ENCODE results near the gene ZW10.
"Not testable (repeated sequence)": the region's sequence is repeated elsewhere in the genome, so short reads cannot be mapped to it uniquely, and the experiment has no call there.

ZW10 gene

GRCh38 chr11:113773416-113774173 is at the start of gene ZW10:
ZW10 (minus strand) TSS chr11:113773692; CDS start chr11:113773666, 26 bp downstream.
- peak; percentile 63 to 83 (median 78) for DNase-seq (ENCODE audit: low read depth in 3 of 3, low spot score in 1 of 3)

DNA sequence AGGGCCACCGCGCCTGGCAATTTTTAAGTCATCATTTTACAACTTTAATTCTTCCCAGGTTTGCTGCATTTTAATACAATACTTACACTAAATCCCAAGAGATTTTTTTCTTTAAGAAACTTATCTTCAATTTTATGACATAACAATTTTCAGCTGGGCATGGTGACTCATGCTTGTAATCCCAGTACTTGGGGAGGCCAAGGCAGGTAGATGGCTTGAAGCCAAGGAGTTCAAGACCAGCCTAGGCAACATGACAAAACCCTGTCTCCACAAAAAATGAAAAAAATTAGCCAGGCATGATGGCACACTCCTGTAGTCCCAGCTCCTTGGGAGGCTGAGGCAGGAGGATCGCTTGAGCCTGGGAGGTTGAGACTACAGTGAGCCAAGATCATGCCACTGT is 44.9 kb upstream of the ZW10 start:
- no peak for DNase-seq (ENCODE audit: low read depth in 3 of 3, low spot score in 1 of 3)

GRCh38 chr11:113817626-113818025 is 44.1 kb upstream of the ZW10 start:
- no peak for DNase-seq (ENCODE audit: low read depth in 3 of 3, low spot score in 1 of 3)

DNA sequence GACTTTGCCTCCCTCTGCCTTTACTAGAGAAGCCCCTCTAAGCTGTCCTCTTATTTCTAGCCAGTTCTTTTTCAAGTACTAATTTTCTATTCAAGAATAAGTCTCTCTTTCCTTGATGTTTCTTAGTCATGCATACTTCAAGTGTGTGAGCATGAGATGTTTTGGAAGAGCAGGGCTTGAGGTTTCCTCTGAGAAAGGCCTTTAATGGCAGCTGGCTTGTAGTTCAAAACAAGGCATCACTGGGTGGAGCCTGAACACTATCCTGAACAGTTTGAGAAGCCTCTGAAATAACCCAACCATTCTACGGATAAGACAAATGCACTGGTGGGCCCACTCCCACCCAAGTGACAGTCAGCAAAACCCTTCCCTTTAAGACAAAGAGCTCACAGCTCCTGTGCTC is 43.7 kb upstream of the ZW10 start:
- DNase-seq (ENCODE audit: low read depth in 3 of 3, low spot score in 1 of 3): no peak

- DNase-seq (ENCODE audit: low read depth in 3 of 3, low spot score in 1 of 3): no peak
Measured at GRCh38 chr11:113814181-113814580, 40.7 kb upstream of the ZW10 start.

- no peak for DNase-seq (ENCODE audit: low read depth in 3 of 3, low spot score in 1 of 3)
Measured at GRCh38 chr11:113808931-113809330, 35.4 kb upstream of the ZW10 start.

- no peak for DNase-seq (ENCODE audit: low read depth in 3 of 3, low spot score in 1 of 3)
Measured at GRCh38 chr11:113806406-113806805, 32.9 kb upstream of the ZW10 start.

DNA sequence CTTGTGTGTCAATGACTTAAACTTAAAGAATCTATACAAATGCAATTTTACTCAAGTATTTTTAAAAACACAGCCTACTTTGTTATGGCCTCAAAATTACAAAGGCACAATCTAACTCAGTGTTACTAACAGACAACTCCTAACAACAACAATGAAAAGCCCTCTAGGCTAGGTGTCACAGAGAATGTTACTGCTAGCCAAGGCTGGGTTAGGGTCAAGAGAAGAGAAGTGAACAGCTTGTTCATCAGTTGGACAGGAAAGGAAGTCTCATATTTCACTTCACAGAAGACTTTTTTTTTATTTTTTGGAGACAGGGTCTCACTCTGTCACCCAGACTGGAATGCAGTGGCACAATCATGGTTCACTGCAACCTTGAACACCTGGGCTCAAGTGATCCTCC is 32.1 kb upstream of the ZW10 start:
- DNase-seq (ENCODE audit: low read depth in 3 of 3, low spot score in 1 of 3): no peak

DNA sequence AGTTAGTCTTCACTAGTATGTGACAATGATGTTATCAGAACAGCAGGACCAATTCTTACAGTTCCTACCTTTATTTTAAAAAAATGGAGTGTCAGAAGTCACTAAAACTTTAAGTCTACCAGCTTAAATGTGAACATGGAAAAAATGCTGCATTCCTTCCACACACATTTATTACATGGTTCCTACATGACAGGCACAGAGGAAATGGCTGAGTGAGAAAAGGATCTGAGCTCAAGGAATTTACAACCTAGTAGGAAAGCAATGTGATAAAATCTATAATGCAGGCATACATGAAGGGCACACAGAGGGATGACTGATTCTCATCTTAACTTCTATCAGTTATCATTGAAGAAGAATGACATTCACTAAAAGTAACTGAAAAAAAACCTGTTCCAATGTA is 29.1 kb upstream of the ZW10 start:
- DNase-seq (ENCODE audit: low read depth in 3 of 3, low spot score in 1 of 3): no peak

DNA sequence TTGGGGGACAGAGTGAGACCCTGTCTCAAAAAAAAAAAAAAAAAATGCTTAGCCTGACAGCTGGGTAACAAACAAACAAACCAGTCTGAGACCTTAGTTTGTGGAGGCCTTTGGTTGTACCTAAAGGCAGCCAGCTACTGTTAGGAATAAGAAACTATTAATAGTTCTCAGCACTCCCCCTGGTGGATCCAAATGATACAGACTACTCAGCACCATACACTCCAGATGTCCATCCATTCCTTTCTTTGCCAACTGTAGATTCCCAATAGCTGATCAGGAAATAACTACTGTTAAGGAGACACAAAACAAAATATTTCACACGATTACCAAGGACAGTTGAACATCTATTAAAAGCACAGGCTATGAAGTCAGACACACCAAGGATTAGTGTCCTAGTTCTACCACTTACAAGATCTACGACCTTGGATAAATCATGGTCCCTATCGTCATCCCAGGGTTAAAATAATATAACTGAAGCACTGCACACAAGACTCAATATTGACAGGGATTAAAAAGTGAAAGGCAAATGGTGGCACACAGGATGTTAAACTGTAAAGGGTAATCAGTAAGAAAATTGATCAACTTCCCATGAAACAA is 23.3 kb upstream of the ZW10 start:
- no peak for DNase-seq (ENCODE audit: low read depth in 3 of 3, low spot score in 1 of 3)

DNA sequence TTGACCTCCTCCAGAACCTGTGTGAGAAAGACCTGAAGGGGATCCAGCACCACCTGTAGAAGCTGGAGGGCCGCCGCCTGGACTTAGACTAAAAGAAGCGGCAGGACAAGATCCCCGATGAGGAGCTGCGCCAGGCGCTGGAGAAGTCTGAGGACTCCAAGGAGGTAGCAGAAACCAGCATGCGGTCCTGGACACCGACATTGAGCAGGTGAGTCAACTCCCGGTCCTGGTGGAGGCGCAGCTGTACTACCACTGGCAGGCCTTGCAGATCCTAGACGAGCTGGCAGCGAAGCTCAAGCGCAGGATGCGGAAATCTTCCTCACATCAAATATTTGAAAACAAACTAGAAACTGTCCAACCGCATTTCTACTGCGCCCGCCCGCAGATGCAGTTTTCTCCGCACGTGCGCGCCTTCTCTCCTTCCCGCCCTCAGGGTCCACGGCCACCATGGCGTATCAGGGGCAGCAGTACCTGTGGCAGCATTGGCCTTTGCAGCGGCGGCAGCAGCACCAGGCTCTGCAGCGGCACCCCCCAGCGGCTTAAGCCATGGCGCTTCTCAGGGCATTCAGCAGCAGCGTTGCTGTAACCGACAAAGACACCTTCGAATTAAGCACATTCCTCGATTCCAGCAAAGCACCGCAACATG is 16.3 kb upstream of the ZW10 start:
- DNase-seq (ENCODE audit: low read depth in 3 of 3, low spot score in 1 of 3): no peak

- DNase-seq (ENCODE audit: low read depth in 3 of 3, low spot score in 1 of 3): not testable (repeated sequence)
Measured at GRCh38 chr11:113789016-113789415, 15.5 kb upstream of the ZW10 start.

DNA sequence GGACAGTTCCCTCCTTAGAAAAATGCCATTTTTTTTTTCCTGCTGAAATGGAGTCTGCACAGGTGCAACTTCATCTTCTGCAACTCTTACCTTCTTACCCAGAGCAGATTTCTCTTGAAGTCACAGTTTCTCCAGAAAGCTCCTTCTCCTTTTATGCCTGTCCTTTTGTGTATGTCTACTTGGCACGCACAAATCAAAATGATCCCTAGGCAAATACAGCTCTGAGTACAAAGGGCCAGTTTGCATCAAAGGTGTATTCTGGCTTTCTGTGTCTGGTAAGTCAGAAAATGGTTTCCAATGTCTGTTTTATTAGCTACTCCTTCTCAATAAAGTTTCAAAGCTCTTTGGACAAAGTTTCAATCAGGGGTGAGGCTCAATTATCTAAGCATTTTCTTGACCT is 8.6 kb upstream of the ZW10 start:
- no peak for DNase-seq (ENCODE audit: low read depth in 3 of 3, low spot score in 1 of 3)

- DNase-seq (ENCODE audit: low read depth in 3 of 3, low spot score in 1 of 3): no peak
Measured at GRCh38 chr11:113781682-113782081, 8.2 kb upstream of the ZW10 start.

GRCh38 chr11:113779496-113779895 is 6.0 kb upstream of the ZW10 start, which contains the start of gene CLDN25:
CLDN25 (plus strand) TSS chr11:113779796; CDS start chr11:113779796, 0 bp downstream.
- no peak for DNase-seq (ENCODE audit: low read depth in 3 of 3, low spot score in 1 of 3)

DNA sequence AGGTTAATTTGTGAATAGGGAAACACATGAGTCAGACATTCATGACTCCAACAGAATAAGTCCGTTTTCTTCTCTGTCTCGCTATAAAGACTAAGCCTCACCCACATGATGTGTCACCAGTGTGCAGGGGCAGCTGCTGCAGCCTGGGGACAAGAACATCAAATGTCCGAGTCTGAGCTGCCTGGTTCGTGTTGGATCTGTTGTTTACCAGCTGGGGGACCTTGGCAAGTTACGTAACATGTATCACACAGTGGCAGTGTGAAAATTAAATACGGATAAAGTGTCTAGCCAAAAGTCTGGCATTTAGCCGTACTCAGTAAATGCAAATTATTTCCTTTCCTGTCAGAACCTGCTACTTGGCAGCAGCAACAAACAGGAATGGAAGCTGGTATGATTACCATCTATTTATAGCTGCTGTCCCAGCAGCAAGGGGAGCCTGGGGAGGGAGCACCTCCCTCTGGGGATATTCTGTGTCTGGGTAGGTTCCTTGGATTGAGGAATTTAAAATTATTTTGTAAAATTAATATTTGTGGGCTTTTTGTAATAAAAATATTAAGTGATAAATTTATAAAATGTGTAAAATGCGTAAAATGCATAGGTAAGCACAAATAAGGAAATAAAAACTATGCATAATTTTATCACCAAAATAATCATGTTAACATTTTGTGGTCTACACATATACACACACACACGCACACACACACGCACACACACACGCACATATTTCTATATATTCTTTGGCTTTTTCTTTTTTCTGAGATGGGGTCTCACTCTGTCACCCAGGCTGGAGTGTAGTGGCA is 4.8 kb upstream of the ZW10 start:
- no peak for DNase-seq (ENCODE audit: low read depth in 3 of 3, low spot score in 1 of 3)

GRCh38 chr11:113774174-113774503 is 647 bp upstream of the ZW10 start:
- DNase-seq (ENCODE audit: low read depth in 3 of 3, low spot score in 1 of 3): no peak

GRCh38 chr11:113773092-113773415 is 438 bp downstream of the ZW10 start:
- DNase-seq (ENCODE audit: low read depth in 3 of 3, low spot score in 1 of 3): no peak

DNA sequence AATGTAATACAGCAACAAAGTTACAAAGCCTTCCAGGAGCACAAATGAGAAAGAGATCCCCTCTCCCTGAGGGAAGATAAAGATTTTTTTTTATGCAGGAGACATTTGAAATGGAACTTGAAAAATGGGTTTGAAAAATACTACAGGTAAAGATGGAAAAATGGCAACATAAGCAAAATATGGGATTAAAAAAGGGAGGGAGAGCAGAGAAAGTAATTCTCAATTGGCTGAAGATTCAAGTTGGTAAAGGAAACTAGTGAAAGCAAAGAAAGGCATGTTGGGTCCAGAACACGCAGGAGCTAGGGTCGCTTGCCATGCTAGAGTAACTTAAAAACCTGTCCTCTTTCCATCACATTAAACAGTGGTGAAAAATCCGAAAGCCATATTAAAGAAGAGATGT is 1.5 kb downstream of the ZW10 start:
- DNase-seq (ENCODE audit: low read depth in 3 of 3, low spot score in 1 of 3): no peak

DNA sequence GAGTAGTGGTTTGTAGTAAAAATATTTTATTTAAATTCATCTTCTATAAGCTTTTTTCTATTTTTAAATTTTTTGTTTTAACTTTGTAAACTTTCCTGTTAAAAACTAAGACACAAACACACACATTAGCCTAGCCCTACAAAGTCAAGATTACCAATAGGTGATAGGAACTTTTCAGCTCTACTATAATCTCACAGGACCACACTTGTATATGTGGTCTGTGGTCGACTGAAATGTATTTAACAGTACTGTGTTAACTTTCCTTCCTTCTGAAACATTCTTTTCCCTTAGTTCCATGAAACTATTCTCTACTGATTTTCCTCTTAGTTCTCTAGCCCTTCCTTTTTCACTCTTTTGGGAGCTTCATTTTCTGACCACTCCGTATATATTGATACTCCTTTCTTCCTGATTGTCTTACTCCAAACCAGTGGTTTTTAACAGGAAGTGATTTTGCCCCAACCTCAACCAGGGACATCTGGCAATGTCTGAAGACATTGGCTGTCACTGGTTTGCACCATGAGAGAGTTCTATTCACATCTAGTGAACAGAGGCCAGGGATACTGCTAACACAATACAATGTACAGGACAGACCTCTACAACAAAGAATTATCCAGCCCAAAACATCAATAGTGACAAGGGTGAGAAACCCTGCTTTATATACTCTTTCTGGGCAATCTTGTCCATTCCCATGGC is 8.8 kb downstream of the ZW10 start:
- no peak for DNase-seq (ENCODE audit: low read depth in 3 of 3, low spot score in 1 of 3)

DNA sequence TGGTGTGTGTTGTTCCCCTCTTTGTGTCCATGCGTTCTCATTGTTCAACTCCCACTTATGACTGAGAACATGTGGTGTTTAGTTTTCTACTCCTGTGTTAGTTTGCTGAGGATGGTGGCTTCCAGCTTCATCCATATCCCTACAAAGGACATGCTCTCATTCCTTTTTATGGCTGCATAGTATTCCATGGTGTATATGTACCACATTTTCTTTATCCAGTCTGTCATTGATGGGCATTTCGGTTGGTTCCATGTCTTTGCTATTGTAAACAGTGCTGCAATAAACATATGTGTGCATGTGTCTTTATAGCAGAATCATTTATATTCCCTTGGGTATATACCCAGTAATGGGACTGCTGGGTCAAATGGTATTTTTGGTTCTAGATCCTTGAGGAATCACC is 10.5 kb downstream of the ZW10 start:
- DNase-seq (ENCODE audit: low read depth in 3 of 3, low spot score in 1 of 3): not testable (repeated sequence)
